22Rv1 (cell line): Measurements from ENCODE around the gene POLK.

Experiments
- ZFX ChIP-seq: fragments of 450-650 bp; IDR thresholded peaks from 2 replicates; pipeline ENCODE4 v1.6.1; 2017; ENCODE audit warnings: antibody characterized with exemption, borderline replicate concordance
- TF ChIP-seq, protein P1 (sequence below): fragments of 450-650 bp; IDR thresholded peaks from 2 replicates; pipeline ENCODE4 v1.5.1; 2017; ENCODE audit warnings: mild to moderate bottlenecking

DNA sequence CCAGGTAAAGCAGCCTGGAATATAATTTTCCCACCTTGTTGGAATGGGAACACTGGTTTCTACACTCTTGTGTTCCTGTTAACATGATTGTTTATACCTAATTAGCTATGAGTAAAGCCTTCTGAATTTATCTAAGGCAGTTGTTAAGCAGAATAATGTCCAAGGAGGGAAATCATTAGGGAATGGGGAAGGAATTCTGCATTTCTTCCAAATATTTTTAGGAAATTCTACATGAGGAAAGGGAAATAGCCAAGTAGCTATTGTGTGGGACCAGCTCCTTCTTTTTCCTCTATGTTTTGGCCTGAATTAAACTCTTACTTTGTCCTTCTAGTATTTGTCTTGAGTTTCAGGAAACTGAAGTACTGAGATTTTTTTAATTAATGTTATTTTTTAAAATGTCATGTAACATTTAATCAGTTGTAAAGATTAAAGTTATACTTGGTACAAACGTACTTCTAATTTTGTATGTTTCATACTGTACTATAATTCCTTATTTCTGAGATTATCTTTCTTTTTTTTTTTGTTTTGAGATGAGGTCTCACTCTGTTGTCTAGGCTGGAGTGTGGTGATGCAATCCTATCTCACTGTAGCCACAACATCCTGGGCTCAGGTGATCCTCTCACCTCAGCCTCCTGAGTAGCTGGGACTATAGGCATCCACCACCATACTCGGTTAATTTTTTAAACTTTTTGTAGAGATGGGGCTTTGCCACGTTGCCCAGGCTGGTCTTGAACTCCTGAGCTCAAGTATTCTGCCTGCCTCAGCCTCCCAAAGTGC, 128.0 kb downstream of the POLK start:
- TF ChIP-seq, protein P1, sequence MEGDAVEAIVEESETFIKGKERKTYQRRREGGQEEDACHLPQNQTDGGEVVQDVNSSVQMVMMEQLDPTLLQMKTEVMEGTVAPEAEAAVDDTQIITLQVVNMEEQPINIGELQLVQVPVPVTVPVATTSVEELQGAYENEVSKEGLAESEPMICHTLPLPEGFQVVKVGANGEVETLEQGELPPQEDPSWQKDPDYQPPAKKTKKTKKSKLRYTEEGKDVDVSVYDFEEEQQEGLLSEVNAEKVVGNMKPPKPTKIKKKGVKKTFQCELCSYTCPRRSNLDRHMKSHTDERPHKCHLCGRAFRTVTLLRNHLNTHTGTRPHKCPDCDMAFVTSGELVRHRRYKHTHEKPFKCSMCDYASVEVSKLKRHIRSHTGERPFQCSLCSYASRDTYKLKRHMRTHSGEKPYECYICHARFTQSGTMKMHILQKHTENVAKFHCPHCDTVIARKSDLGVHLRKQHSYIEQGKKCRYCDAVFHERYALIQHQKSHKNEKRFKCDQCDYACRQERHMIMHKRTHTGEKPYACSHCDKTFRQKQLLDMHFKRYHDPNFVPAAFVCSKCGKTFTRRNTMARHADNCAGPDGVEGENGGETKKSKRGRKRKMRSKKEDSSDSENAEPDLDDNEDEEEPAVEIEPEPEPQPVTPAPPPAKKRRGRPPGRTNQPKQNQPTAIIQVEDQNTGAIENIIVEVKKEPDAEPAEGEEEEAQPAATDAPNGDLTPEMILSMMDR, result no peak
- TF ChIP-seq ZFX, result no peak
